T-helper 1 cell (primary cell): Measurements from ENCODE around the gene VAPB.

Source experiments
- DNase-seq, 5 donors: peaks; one replicate each; pipeline ENCODE4 v3.0.0-alpha.2; 2012 to 2020

Gene VAPB

GRCh38 chr20:58378704-58379103 is 10.3 kb upstream of the VAPB start:
- no peak for DNase-seq

- no peak for DNase-seq
These were observed 7.4 kb upstream of the VAPB start for GRCh38 chr20:58381627-58382026.

DNA sequence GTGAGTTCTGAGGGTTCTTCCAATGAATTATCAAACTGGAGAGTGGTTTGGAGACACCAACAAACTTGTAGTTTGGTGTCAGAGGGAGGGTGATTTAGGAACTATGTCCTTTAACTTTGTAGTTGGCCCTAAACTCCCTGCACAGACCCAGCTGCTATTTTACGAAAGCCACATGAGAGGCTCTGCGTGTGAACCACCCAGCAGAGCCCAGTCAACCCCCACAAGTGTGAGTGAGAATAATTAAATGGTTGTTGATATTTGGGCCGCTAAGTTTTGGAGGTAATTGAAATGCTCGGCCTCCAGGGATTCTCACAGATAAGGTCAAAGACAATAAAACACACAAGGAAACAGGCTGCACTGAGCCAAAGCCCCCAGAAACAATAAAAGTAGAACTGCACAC is 6.9 kb upstream of the VAPB start:
- no peak for DNase-seq

DNA sequence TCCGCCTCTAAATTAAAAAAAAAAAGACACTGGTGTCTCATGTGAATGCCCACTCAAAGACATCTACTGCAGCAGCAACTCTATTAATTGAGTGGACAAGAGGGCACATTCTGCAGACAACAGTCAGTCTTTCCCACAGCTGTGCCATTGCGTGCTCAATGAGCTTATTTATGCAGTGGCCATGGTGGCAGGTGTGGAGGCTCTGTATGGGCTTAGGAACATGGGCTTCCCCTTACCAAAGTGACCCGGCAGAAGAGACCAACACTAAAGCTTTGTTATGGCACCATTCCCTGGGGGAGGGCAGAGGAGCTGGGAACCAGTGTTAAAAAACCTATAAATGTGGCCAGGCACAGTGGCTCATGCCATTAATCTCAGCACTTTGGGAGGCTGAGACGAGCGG is 4.2 kb upstream of the VAPB start:
- DNase-seq = no peak

GRCh38 chr20:58388028-58388601 is 914 bp upstream of the VAPB start:
- DNase-seq = no peak

GRCh38 chr20:58389324-58389967 is 417 bp downstream of the VAPB start:
- DNase-seq = peak in 4 of 5 donors; percentile 18 to 56 (median 29)

DNA sequence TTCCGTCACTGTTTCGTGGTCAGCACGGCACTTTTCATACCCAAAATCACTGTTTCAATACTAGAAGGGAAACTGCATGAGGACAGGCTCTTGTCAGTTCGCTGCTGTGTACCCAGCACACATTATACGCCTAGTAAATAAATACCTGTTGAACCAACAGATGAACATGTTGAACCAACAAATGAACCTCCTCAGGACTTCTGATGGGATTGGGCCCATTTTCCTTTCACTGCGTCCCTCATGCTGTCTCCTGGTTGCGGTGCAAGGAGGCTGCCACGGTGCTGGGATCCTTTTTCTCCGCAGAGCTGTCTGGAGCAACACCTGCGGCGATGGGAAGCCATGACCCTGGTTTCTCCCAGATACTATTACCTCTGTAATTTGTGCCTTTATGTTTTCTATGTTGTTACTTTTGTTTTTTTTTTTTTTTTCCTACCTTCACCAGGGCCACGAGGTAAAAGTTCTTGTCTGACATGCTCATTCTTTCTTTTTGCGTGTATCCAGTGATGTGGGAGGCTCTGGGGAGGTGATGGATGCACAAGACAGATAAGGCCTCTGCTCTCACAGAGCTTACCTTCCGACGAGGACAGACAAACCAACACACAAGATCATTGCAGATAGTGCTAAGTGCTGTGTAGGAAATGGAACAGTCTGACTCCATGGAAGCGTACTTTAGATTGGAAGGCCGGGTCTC is 1.1 kb downstream of the VAPB start:
- no peak for DNase-seq

- no peak for DNase-seq
These were observed 1.6 kb downstream of the VAPB start for GRCh38 chr20:58390659-58391035.

- no peak for DNase-seq
These were observed 3.3 kb downstream of the VAPB start for GRCh38 chr20:58392286-58392685.

- DNase-seq = no peak
These were observed 4.3 kb downstream of the VAPB start for GRCh38 chr20:58393299-58393698.

DNA sequence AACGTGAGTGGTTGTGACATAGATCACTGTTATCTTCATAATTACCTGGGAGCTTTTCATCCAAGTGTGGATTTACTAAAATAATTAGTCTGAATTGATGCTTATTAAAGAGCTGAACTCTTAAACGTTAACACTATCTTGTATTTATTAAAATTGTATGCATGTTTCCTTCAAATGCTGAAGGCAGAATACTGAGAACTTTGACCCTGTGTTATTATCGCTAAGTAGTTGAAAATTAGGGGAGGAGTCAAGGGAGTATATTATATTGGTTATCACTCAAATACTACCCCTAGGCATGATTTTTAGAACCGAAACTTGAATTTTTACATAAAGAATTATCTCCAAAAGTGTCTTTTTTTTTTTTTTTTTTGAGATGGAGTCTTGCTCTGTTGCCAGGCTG is 5.8 kb downstream of the VAPB start:
- no peak for DNase-seq

GRCh38 chr20:58395604-58396003 is 6.6 kb downstream of the VAPB start:
- DNase-seq = no peak

DNA sequence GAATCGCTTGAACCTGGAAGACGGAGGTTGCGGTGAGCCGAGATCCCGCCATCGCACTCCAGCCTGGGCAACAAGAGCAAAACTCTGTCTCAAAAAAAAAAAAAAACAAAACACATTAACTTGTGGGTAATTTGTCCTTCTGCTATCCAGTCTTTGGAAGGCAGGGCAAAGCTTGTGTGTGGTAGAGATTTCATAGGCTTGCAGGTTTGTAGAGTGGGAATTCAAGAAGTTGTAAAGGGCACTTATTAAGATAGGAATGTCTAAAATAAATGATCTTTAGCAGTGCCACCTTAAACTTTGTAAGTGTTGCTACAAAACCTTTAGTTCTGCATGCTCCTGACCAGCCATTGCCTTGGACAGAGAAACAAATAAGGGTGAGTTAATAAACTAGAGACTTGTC is 8.4 kb downstream of the VAPB start:
- no peak for DNase-seq

- DNase-seq = no peak
These were observed 9.2 kb downstream of the VAPB start for GRCh38 chr20:58398254-58398653.

- DNase-seq = no peak
These were observed 10.9 kb downstream of the VAPB start for GRCh38 chr20:58399926-58400325.

- peak in 1 of 5 donors; percentile 4 for DNase-seq
These were observed 12.1 kb downstream of the VAPB start for GRCh38 chr20:58401162-58401561.

GRCh38 chr20:58402305-58402704 is 13.3 kb downstream of the VAPB start:
- DNase-seq = no peak

- no peak for DNase-seq
These were observed 13.8 kb downstream of the VAPB start for GRCh38 chr20:58402827-58403226.

GRCh38 chr20:58403272-58403671 is 14.2 kb downstream of the VAPB start:
- no peak for DNase-seq

DNA sequence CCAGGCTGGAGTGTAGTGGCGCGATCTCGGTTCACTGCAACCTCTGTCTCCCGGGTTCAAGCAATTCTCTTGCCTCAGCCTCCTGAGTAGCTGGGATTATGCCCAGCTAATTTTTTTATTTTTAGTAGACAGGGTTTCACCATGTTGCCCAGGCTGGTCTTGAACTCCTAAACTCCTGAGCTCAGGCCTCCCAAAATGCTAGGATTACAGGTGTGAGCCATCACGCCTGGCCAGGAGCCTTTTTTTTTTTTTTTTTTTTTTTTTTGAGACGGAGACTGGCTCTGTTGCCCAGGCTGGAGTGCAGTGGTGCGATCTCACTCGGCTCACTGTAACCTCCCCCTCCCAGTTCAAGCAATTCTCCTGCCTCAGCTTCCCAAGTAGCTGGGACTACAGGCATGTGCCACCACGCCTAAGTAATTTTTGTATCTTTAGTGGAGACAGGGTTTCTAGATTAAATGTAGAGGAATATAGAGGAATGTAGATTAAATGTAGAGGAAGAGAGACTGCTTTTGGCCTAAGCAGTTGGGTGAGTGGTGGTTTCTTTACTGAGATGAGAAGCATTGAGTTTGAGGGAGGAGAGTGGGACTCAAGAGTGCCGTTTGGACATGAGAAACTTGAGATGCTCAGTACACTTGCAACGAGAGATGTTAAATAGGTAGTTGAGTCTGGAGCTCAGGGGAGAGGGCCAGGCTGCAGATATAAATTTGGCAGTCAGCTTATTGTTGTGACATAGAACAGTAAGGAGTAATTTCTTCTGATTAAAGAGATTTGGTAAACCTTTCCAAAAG is 16.7 kb downstream of the VAPB start:
- no peak for DNase-seq

DNA sequence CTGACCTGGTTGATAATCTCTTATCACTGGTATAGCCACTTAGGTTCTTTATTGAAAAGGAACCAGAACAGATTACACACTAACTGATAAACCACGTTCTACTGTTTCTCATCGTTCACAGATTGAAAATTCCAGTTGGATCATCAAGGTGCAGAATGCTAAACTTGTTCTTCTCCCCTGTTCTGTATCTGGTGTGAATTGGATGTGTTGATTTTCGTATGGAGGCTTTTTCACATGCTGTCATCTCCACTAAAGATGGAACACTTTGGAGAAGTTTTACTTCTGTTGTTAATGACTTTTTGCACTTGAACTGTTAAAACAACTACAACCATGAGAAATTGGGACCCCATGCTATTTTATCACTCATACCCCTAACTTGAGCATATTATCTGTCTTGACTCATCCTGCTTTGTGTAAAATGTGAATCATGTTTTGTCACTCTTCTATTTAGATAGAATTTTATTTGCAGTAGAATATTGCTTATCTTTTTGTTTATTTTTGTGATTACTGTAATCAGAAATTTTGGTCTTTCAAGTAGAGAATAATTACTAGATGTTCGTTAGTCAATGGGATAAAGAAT is 17.5 kb downstream of the VAPB start:
- DNase-seq = no peak

GRCh38 chr20:58407201-58407873 is 18.3 kb downstream of the VAPB start:
- DNase-seq = no peak
